Activated CD8-positive, alpha-beta T cell treated with anti-CD3 and anti-CD28 coated beads, Interleukin-2, amount 10 ng/mL, durations not matched to agents 7 days and 5 days (primary cell): ENCODE results near the gene RALGPS2. TPM values are rescaled to one million over a fixed set of nuclear protein-coding genes. Genes with fewer than 3 reads are reported as not detected.
"Not testable (repeated sequence)": the region's sequence is repeated elsewhere in the genome, so short reads cannot be mapped to it uniquely, and the experiment has no call there.

Experiments used
- ATAC-seq: fragments of 150-1000 bp; cut with Tn5 transposase; one replicate; pipeline ENCODE4 v1.10.0; 2021; ENCODE audit warnings: moderate library complexity
- CTCF ChIA-PET: fragments of 350-600 bp; sonication (Branson Sonifier 250); formaldehyde crosslinking; loops from one replicate; lab custom pipeline; 2021; ENCODE audit warnings: antibody characterized with exemption; lab: Charles Lee
- POLR2A ChIA-PET: fragments of 350-600 bp; sonication (Branson Sonifier 250); formaldehyde crosslinking; loops from one replicate; lab custom pipeline; 2021; ENCODE audit warnings: antibody characterized with exemption; lab: Charles Lee
- DNase-seq: peaks from one replicate; pipeline ENCODE4 v3.0.0-alpha.2; 2020
- H3K27ac Mint-ChIP-seq: one replicate; pipeline ENCODE4 v1.8.0; 2021; ENCODE audit warnings: mild to moderate bottlenecking, mixed read lengths
- H3K27me3 Mint-ChIP-seq: one replicate; pipeline ENCODE4 v1.8.0; 2021; ENCODE audit warnings: low read depth, mixed read lengths
- H3K36me3 Mint-ChIP-seq: one replicate; pipeline ENCODE4 v1.8.0; 2021; ENCODE audit warnings: low read depth, mixed read lengths
- H3K4me1 Mint-ChIP-seq: one replicate; pipeline ENCODE4 v1.8.0; 2021; ENCODE audit warnings: low read depth, mixed read lengths
- H3K4me3 Mint-ChIP-seq: one replicate; pipeline ENCODE4 v1.8.0; 2021; ENCODE audit warnings: mild to moderate bottlenecking, mixed read lengths
- H3K9me3 Mint-ChIP-seq: one replicate; pipeline ENCODE4 v1.8.0; 2022; ENCODE audit warnings: mixed read lengths; ENCODE audit not compliant: insufficient read depth
- total RNA-seq, 2 experiments: library from RNA; stranded (reverse); gene quantifications; one replicate each; pipeline ENCODE4 v1.2.3, GENCODE V29; 2021

RALGPS2 gene
- total RNA-seq, 2 experiments from 2014 or later, result 4.0 to 5.1 TPM

- ChIA-PET POLR2A (no interaction called here), CTCF (no interaction called here)
- H3K4me1 Mint-ChIP-seq, result no peaks in the 10 kb centered on the region
- no peak for DNase-seq
- no peaks in the 10 kb centered on the region for H3K9me3 Mint-ChIP-seq
- H3K4me3 Mint-ChIP-seq, result no peak overlapping the region
- ATAC-seq, result no peak
- H3K27me3 Mint-ChIP-seq, result peaks cover 7% of the 10 kb centered on the region
- H3K36me3 Mint-ChIP-seq, result no peaks in the 10 kb centered on the region
- H3K27ac Mint-ChIP-seq, result no peak overlapping the region
Measured at GRCh38 chr1:178948676-178949075, 223.6 kb downstream of the RALGPS2 start.

- POLR2A ChIA-PET, H3K4me1 Mint-ChIP-seq, H3K9me3 Mint-ChIP-seq, ATAC-seq, DNase-seq, CTCF ChIA-PET, H3K27ac Mint-ChIP-seq, H3K4me3 Mint-ChIP-seq, H3K27me3 Mint-ChIP-seq, H3K36me3 Mint-ChIP-seq: not testable (repeated sequence)
Measured at GRCh38 chr1:178949866-178950265, 224.8 kb downstream of the RALGPS2 start.

- ChIA-PET POLR2A (no interaction called here), CTCF (no interaction called here)
- no peaks in the 10 kb centered on the region for H3K9me3 Mint-ChIP-seq
- no peak for DNase-seq
- ATAC-seq, result no peak
- H3K4me3 Mint-ChIP-seq, result no peak overlapping the region
- no peaks in the 10 kb centered on the region for H3K4me1 Mint-ChIP-seq
- H3K36me3 Mint-ChIP-seq, result no peaks in the 10 kb centered on the region
- peaks cover 7% of the 10 kb centered on the region for H3K27me3 Mint-ChIP-seq
- no peak overlapping the region for H3K27ac Mint-ChIP-seq
Measured at GRCh38 chr1:178951600-178951999, 226.6 kb downstream of the RALGPS2 start.

- ATAC-seq (no peak), DNase-seq (no peak)
- Mint-ChIP-seq H3K27me3 (peaks cover 5% of the 10 kb centered on the region), H3K27ac (no peak overlapping the region), H3K4me3 (no peak overlapping the region), H3K9me3 (no peaks in the 10 kb centered on the region), H3K4me1 (no peaks in the 10 kb centered on the region), H3K36me3 (no peaks in the 10 kb centered on the region)
- POLR2A ChIA-PET, result no interaction called here
- CTCF ChIA-PET, result no interaction called here
Measured at GRCh38 chr1:178953034-178953433, 228.0 kb downstream of the RALGPS2 start.

GRCh38 chr1:178953538-178954324 is 228.7 kb downstream of the RALGPS2 start:
- Mint-ChIP-seq H3K36me3 (no peaks in the 10 kb centered on the region), H3K27ac (no peak overlapping the region), H3K4me1 (no peaks in the 10 kb centered on the region), H3K9me3 (no peaks in the 10 kb centered on the region), H3K27me3 (peaks cover 4% of the 10 kb centered on the region), H3K4me3 (no peak overlapping the region)
- ChIA-PET POLR2A (no interaction called here), CTCF (no interaction called here)
- ATAC-seq (no peak), DNase-seq (no peak)

GRCh38 chr1:178954325-178954690 is 229.3 kb downstream of the RALGPS2 start:
- no peak for DNase-seq
- no peak overlapping the region for H3K4me3 Mint-ChIP-seq
- no peaks in the 10 kb centered on the region for H3K9me3 Mint-ChIP-seq
- H3K27me3 Mint-ChIP-seq, result no peaks in the 10 kb centered on the region
- H3K36me3 Mint-ChIP-seq, result no peaks in the 10 kb centered on the region
- ChIA-PET POLR2A (no interaction called here), CTCF (no interaction called here)
- H3K27ac Mint-ChIP-seq, result no peak overlapping the region
- no peaks in the 10 kb centered on the region for H3K4me1 Mint-ChIP-seq
- ATAC-seq, result no peak

GRCh38 chr1:178954937-178955336 is 229.9 kb downstream of the RALGPS2 start:
- H3K4me3 Mint-ChIP-seq, result no peak overlapping the region
- H3K27me3 Mint-ChIP-seq, result no peaks in the 10 kb centered on the region
- ATAC-seq, result no peak
- H3K4me1 Mint-ChIP-seq, result no peaks in the 10 kb centered on the region
- H3K9me3 Mint-ChIP-seq, result no peaks in the 10 kb centered on the region
- no peaks in the 10 kb centered on the region for H3K36me3 Mint-ChIP-seq
- no peak for DNase-seq
- CTCF ChIA-PET, result no interaction called here
- POLR2A ChIA-PET, result no interaction called here
- no peak overlapping the region for H3K27ac Mint-ChIP-seq

- ChIA-PET CTCF (no interaction called here), POLR2A (no interaction called here)
- DNase-seq (no peak), ATAC-seq (no peak)
- Mint-ChIP-seq H3K4me1 (no peaks in the 10 kb centered on the region), H3K27me3 (no peaks in the 10 kb centered on the region), H3K27ac (no peak overlapping the region), H3K9me3 (no peaks in the 10 kb centered on the region), H3K36me3 (no peaks in the 10 kb centered on the region), H3K4me3 (no peak overlapping the region)
Measured at GRCh38 chr1:178955391-178955954, 230.4 kb downstream of the RALGPS2 start.

- DNase-seq (no peak), ATAC-seq (no peak)
- Mint-ChIP-seq H3K4me3 (no peak overlapping the region), H3K27ac (no peak overlapping the region), H3K36me3 (no peaks in the 10 kb centered on the region), H3K9me3 (peaks cover 4% of the 10 kb centered on the region), H3K4me1 (no peaks in the 10 kb centered on the region), H3K27me3 (no peaks in the 10 kb centered on the region)
- ChIA-PET CTCF (no interaction called here), POLR2A (no interaction called here)
Measured at GRCh38 chr1:178958491-178958890, 233.4 kb downstream of the RALGPS2 start.

- CTCF ChIA-PET, result no interaction called here
- no peak overlapping the region for H3K4me3 Mint-ChIP-seq
- POLR2A ChIA-PET, result interaction anchor here (0.7 kb wide), 1 partner anchor 276 kb away, joined by 3 read pairs; no protein-coding TSS in a partner anchor
- H3K9me3 Mint-ChIP-seq, result peaks cover 4% of the 10 kb centered on the region
- H3K27ac Mint-ChIP-seq, result no peak overlapping the region
- DNase-seq, result no peak
- no peaks in the 10 kb centered on the region for H3K36me3 Mint-ChIP-seq
- no peak for ATAC-seq
- H3K27me3 Mint-ChIP-seq, result no peaks in the 10 kb centered on the region
- no peaks in the 10 kb centered on the region for H3K4me1 Mint-ChIP-seq
Measured at GRCh38 chr1:178959543-178960460, 234.8 kb downstream of the RALGPS2 start.

- Mint-ChIP-seq H3K9me3 (peaks cover 4% of the 10 kb centered on the region), H3K27ac (no peak overlapping the region), H3K27me3 (no peaks in the 10 kb centered on the region), H3K36me3 (no peaks in the 10 kb centered on the region), H3K4me1 (no peaks in the 10 kb centered on the region), H3K4me3 (no peak overlapping the region)
- ChIA-PET CTCF (no interaction called here), POLR2A (interaction anchor here (0.7 kb wide), 1 partner anchor 277 kb away, joined by 3 read pairs; no protein-coding TSS in a partner anchor)
- no peak for ATAC-seq
- DNase-seq, result no peak
Measured at GRCh38 chr1:178960482-178961240, 235.6 kb downstream of the RALGPS2 start.
